Islet of Langerhans (tissue), 1 donor: ENCODE measurements around the gene AGXT.

Experiments used
- FAIRE-seq: peaks from one replicate; lab custom pipeline; 2011; peaks lifted over from hg19 to GRCh38; lab: Jason Lieb, UNC

The AGXT gene

GRCh38 chr2:240916571-240917008, 48.0 kb downstream of the AGXT start:
- FAIRE-seq = no peak

GRCh38 chr2:240917009-240917683, 48.5 kb downstream of the AGXT start:
- no peak for FAIRE-seq

GRCh38 chr2:240917684-240918257, 49.1 kb downstream of the AGXT start:
- no peak for FAIRE-seq

GRCh38 chr2:240918258-240919091, 49.9 kb downstream of the AGXT start:
- FAIRE-seq = no peak

GRCh38 chr2:240919161-240919781, 50.6 kb downstream of the AGXT start:
- no peak for FAIRE-seq

GRCh38 chr2:240919786-240920782, 51.5 kb downstream of the AGXT start:
- FAIRE-seq = no peak

- FAIRE-seq = no peak
Observed at GRCh38 chr2:240920783-240921231, 52.2 kb downstream of the AGXT start.

- no peak for FAIRE-seq
Observed at GRCh38 chr2:240921311-240921994, 52.8 kb downstream of the AGXT start.

GRCh38 chr2:240921995-240922244, 53.3 kb downstream of the AGXT start:
- no peak for FAIRE-seq

GRCh38 chr2:240922245-240922981, 53.8 kb downstream of the AGXT start:
- no peak for FAIRE-seq

GRCh38 chr2:240922982-240923537, 54.4 kb downstream of the AGXT start:
- no peak for FAIRE-seq

GRCh38 chr2:240925191-240925567, 56.6 kb downstream of the AGXT start:
- no peak for FAIRE-seq

- no peak for FAIRE-seq
Observed at GRCh38 chr2:240925568-240926515, 57.2 kb downstream of the AGXT start.

GRCh38 chr2:240926516-240927389, 58.1 kb downstream of the AGXT start:
- FAIRE-seq = no peak

GRCh38 chr2:240927390-240927781, 58.8 kb downstream of the AGXT start:
- no peak for FAIRE-seq

GRCh38 chr2:240928476-240929363, 60.1 kb downstream of the AGXT start:
- no peak for FAIRE-seq
